ENCODE measurements around the gene GNB1.

Gene GNB1

DNA sequence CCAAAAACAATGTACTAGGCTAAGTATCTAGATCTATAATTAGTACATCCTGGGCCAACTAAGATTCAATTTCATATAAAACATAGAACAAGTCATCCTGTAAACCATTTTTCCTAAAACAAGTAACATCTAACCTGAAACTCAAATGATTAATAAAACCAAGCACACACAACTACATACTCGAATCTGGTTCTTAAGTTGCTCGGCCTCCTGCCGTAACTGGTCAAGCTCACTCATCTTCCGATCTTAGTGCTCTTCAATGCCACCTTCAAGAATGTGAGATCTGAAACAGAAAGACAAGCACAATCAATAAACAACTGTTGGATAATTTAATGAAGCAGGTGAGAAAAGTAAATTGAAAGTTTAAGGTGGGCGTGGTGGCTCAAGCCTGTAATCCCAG is 65.7 kb downstream of the GNB1 start:
- H3K4me1 ChIP-seq (ENCODE audit: insufficient read depth, low read length, severe bottlenecking), result peaks cover 77% of the 10 kb centered on the region
- H3K4me3 ChIP-seq (ENCODE audit: low read depth, low read length, poor library complexity, severe bottlenecking), result no peak overlapping the region
- H3K36me3 ChIP-seq (ENCODE audit: insufficient read depth, low read length), result peaks cover 88% of the 10 kb centered on the region
- no peak for TF ChIP-seq EZH2 (IDR thresholded peaks at IDR 0.05; ENCODE audit: borderline replicate concordance, low read length)
- TF ChIP-seq, protein P1, sequence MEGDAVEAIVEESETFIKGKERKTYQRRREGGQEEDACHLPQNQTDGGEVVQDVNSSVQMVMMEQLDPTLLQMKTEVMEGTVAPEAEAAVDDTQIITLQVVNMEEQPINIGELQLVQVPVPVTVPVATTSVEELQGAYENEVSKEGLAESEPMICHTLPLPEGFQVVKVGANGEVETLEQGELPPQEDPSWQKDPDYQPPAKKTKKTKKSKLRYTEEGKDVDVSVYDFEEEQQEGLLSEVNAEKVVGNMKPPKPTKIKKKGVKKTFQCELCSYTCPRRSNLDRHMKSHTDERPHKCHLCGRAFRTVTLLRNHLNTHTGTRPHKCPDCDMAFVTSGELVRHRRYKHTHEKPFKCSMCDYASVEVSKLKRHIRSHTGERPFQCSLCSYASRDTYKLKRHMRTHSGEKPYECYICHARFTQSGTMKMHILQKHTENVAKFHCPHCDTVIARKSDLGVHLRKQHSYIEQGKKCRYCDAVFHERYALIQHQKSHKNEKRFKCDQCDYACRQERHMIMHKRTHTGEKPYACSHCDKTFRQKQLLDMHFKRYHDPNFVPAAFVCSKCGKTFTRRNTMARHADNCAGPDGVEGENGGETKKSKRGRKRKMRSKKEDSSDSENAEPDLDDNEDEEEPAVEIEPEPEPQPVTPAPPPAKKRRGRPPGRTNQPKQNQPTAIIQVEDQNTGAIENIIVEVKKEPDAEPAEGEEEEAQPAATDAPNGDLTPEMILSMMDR (IDR thresholded peaks at IDR 0.05; ENCODE audit: low read length), result no peak
- no peak overlapping the region for H2AFZ ChIP-seq (ENCODE audit: low read length)
- no peaks in the 10 kb centered on the region for H3K9me3 ChIP-seq (ENCODE audit: low read length)
- H3F3A ChIP-seq (ENCODE audit: insufficient read depth, low read length), result no peaks in the 10 kb centered on the region
- H3K27me3 ChIP-seq (ENCODE audit: insufficient read depth, low read length), result no peaks in the 10 kb centered on the region
- peaks cover 57% of the 10 kb centered on the region for H3K79me2 ChIP-seq (ENCODE audit: insufficient read depth, low read length)
- H3K4me2 ChIP-seq (ENCODE audit: low read length), result no peak overlapping the region
- H4K20me1 ChIP-seq (ENCODE audit: insufficient read depth, low read length), result no peaks in the 10 kb centered on the region
- H3K9me2 ChIP-seq (ENCODE audit: low read depth, low read length), result no peaks in the 10 kb centered on the region
- H3K9ac ChIP-seq (ENCODE audit: low read length), result no peak overlapping the region
- peak overlapping the region; percentile 82 for H3K27ac ChIP-seq (ENCODE audit: low read depth, low read length, poor library complexity, severe bottlenecking)

DNA sequence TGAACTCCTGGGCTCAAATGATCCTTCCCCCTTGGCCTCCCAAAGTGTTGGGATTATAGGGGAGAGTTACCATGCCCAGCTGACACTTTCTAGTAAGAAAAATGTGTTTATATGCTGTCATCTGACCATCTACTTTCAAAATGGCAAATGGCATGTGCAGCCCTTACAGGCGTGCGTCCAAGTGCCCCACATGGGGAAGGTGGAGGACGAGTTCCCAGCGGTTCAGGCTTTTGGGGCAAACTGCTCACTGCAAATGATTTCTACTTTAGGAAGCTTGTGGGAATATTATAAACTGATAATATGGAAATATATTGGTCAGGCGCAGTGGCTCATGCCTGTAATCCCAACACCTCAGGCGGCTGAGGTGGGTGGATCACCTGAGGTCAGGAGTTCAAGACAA is 71.1 kb downstream of the GNB1 start:
- H3F3A ChIP-seq (ENCODE audit: insufficient read depth, low read length), result no peaks in the 10 kb centered on the region; the same call in 1 of the 2 replicates
- H2AFZ ChIP-seq (ENCODE audit: low read length), result no peak overlapping the region
- H3K27ac ChIP-seq (ENCODE audit: low read depth, low read length, poor library complexity, severe bottlenecking), result no peak overlapping the region
- H3K9ac ChIP-seq (ENCODE audit: low read length), result no peak overlapping the region
- H4K20me1 ChIP-seq (ENCODE audit: insufficient read depth, low read length), result no peaks in the 10 kb centered on the region
- TF ChIP-seq EZH2 (IDR thresholded peaks at IDR 0.05; ENCODE audit: borderline replicate concordance, low read length), result no peak
- TF ChIP-seq, protein P1 (IDR thresholded peaks at IDR 0.05; ENCODE audit: low read length), result no peak
- peaks cover 40% of the 10 kb centered on the region for H3K4me1 ChIP-seq (ENCODE audit: insufficient read depth, low read length, severe bottlenecking)
- H3K9me3 ChIP-seq (ENCODE audit: low read length), result no peaks in the 10 kb centered on the region
- peaks cover 17% of the 10 kb centered on the region; the same call in 1 of the 2 replicates for H3K79me2 ChIP-seq (ENCODE audit: insufficient read depth, low read length)
- no peaks in the 10 kb centered on the region for H3K9me2 ChIP-seq (ENCODE audit: low read depth, low read length)
- no peaks in the 10 kb centered on the region for H3K27me3 ChIP-seq (ENCODE audit: insufficient read depth, low read length)
- H3K36me3 ChIP-seq (ENCODE audit: insufficient read depth, low read length), result peaks cover 86% of the 10 kb centered on the region
- no peak overlapping the region for H3K4me2 ChIP-seq (ENCODE audit: low read length)
- no peak overlapping the region for H3K4me3 ChIP-seq (ENCODE audit: low read depth, low read length, poor library complexity, severe bottlenecking)

DNA sequence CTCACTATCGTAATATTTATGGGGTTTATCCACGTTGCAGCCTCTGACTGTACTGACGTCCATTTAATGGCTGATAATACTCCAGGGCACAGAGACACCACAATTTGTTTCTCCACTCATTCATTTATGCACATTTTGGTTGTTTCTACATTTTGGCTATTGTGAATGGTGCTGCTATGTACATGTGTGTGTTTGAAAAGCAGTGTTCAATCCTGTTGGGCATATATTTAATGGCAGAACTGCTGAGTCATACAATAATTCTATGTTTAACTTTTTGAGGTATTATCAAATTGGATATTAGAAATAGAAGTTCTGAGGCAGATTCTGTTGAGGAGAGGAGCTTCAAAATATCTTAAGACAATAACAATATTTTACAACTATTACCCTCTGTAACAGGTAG is 73.7 kb downstream of the GNB1 start:
- Histone ChIP-seq H3K27ac (ENCODE audit: low read depth, low read length, poor library complexity, severe bottlenecking) (peak overlapping the region; percentile 60), H3K36me3 (ENCODE audit: insufficient read depth, low read length) (peaks cover 86% of the 10 kb centered on the region), H2AFZ (ENCODE audit: low read length) (no peak overlapping the region), H3K4me2 (ENCODE audit: low read length) (no peak overlapping the region), H3K9me2 (ENCODE audit: low read depth, low read length) (no peaks in the 10 kb centered on the region), H3K27me3 (ENCODE audit: insufficient read depth, low read length) (no peaks in the 10 kb centered on the region), H3K9ac (ENCODE audit: low read length) (no peak overlapping the region), H4K20me1 (ENCODE audit: insufficient read depth, low read length) (no peaks in the 10 kb centered on the region), H3K4me1 (ENCODE audit: insufficient read depth, low read length, severe bottlenecking) (peaks cover 14% of the 10 kb centered on the region), H3K4me3 (ENCODE audit: low read depth, low read length, poor library complexity, severe bottlenecking) (no peak overlapping the region), H3F3A (ENCODE audit: insufficient read depth, low read length) (no peaks in the 10 kb centered on the region; the same call in 1 of the 2 replicates), H3K9me3 (ENCODE audit: low read length) (no peaks in the 10 kb centered on the region), H3K79me2 (ENCODE audit: insufficient read depth, low read length) (0 out of 2 replicates have a peak, but pooled peaks cover 8% of the 10 kb centered on the region)
- TF ChIP-seq, protein P1 (IDR thresholded peaks at IDR 0.05; ENCODE audit: low read length), result no peak
- no peak for TF ChIP-seq EZH2 (IDR thresholded peaks at IDR 0.05; ENCODE audit: borderline replicate concordance, low read length)
